Lung (tissue), 12 donors: Measurements from ENCODE around the gene HECW1. TPM values are rescaled to one million over a fixed set of nuclear protein-coding genes. Genes with fewer than 3 reads are reported as not detected.

ENCODE experiments used
- ATAC-seq: fragments of 200-7000 bp; cut with Tn5 transposase; one replicate; pipeline ENCODE4 v1.9.1; 2020; ENCODE audit warnings: moderate number of reproducible peaks; ENCODE audit not compliant: insufficient read depth, low FRiP score
- DNase-seq, 3 donors: peaks; one replicate each; pipeline ENCODE4 v3.0.0-alpha.2; 2013 to 2017
- H3K27ac ChIP-seq, 2 donors: one replicate each; pipeline ENCODE4 v1.5.1; 2013; ENCODE audit warnings: mild to moderate bottlenecking in 2 of 2, moderate library complexity in 2 of 2, control low read depth in 1 of 2, inconsistent platforms in 1 of 2, low read depth in 1 of 2, low read length in 1 of 2
- H3K27me3 ChIP-seq, 3 donors: one replicate each; pipeline ENCODE4 v1.5.1; 2013; ENCODE audit warnings: low read length in 2 of 3; ENCODE audit not compliant: control insufficient read depth in 3 of 3, insufficient read depth in 3 of 3
- H3K36me3 ChIP-seq, 4 donors: one replicate each; pipeline ENCODE4 v1.5.1; 2013; ENCODE audit warnings: low read length in 4 of 4, mild to moderate bottlenecking in 1 of 4, moderate library complexity in 1 of 4; ENCODE audit not compliant: control insufficient read depth in 4 of 4, insufficient read depth in 4 of 4
- H3K4me1 ChIP-seq, 5 donors: one replicate each; pipeline ENCODE4 v1.5.1; 2013; ENCODE audit warnings: low read length in 5 of 5, mild to moderate bottlenecking in 2 of 5, moderate library complexity in 1 of 5; ENCODE audit not compliant: control insufficient read depth in 5 of 5, insufficient read depth in 5 of 5
- H3K4me3 ChIP-seq: one replicate; pipeline ENCODE4 v1.5.1; 2013; ENCODE audit warnings: mild to moderate bottlenecking, control low read depth, moderate library complexity
- H3K9ac ChIP-seq, 2 donors: one replicate each; pipeline ENCODE4 v1.5.1; 2013; ENCODE audit warnings: low read length in 2 of 2, control low read depth in 1 of 2; ENCODE audit not compliant: insufficient read depth in 1 of 2
- H3K9me3 ChIP-seq, 4 donors: one replicate each; pipeline ENCODE4 v1.5.1; 2013; ENCODE audit warnings: low read length in 3 of 4, mild to moderate bottlenecking in 1 of 4, moderate library complexity in 1 of 4; ENCODE audit not compliant: control insufficient read depth in 4 of 4, insufficient read depth in 3 of 4
- WGBS, 2 donors: extraction: QIAGEN DNeasy Blood & Tissue Kit; methylation state at CpG; one replicate each; pipeline ENCODE4 v1.1.7; 2013; 5-methylcytosine and 5-hydroxymethylcytosine counted together
- polyA plus RNA-seq, 2 donors: library from polyadenylated mRNA; stranded (reverse); fragments of 200-250 nt; gene quantifications; one replicate each; pipeline ENCODE4 v1.2.1, GENCODE V29; 2013
- total RNA-seq, 2 donors: library from RNA; depleted of rRNA in 1 of 2; stranded (reverse); fragments of >200 nt in 1 of 2; gene quantifications; one replicate each; pipeline ENCODE4 v1.2.1, GENCODE V29; 2014 to 2021
- TF ChIP-seq, protein P1 (sequence below): IDR thresholded peaks from 2 replicates; pipeline ENCODE4 v1.5.1; 2012; ENCODE audit warnings: mild to moderate bottlenecking; ENCODE audit errors: control extremely low read depth, extremely low read depth
- donor health status: control.
- donor health status: control.
- donor health status: Bipolar disorder and iron deficiency.
- donor health status: healthy.
- donor health status: DM: yes; HTN: yes; CAD: no.

Gene HECW1
- total and polyA plus RNA-seq, 4 donors = 0.05 to 0.21 (median 0.13) TPM

DNA sequence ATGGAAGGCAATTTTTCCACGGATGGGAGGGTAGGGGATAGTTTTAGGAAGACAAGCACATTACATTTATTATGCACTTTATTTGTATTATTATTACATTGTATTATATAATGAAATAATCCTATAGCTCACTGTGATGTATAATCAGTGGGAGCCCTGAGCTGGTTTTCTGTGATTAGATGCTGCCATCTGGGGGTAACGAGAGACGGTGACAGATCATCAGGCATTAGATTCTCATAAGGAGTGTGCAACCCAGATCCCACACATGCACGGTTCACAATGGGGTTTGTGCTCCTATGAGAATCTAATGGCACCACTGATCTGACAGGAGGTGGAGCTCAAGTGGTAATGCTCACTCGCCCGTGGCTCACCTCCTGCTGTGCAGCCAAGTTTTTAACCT is 366.6 kb downstream of the HECW1 start:
- no peaks in the 10 kb centered on the region for H3K36me3 ChIP-seq
- 82 to 92% methylated on average over 6 of the region's 6 CpGs for WGBS, 2 donors
- no peak overlapping the region for H3K9ac ChIP-seq
- TF ChIP-seq, protein P1, sequence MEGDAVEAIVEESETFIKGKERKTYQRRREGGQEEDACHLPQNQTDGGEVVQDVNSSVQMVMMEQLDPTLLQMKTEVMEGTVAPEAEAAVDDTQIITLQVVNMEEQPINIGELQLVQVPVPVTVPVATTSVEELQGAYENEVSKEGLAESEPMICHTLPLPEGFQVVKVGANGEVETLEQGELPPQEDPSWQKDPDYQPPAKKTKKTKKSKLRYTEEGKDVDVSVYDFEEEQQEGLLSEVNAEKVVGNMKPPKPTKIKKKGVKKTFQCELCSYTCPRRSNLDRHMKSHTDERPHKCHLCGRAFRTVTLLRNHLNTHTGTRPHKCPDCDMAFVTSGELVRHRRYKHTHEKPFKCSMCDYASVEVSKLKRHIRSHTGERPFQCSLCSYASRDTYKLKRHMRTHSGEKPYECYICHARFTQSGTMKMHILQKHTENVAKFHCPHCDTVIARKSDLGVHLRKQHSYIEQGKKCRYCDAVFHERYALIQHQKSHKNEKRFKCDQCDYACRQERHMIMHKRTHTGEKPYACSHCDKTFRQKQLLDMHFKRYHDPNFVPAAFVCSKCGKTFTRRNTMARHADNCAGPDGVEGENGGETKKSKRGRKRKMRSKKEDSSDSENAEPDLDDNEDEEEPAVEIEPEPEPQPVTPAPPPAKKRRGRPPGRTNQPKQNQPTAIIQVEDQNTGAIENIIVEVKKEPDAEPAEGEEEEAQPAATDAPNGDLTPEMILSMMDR = no peak
- H3K27ac ChIP-seq = no peak overlapping the region
- peaks cover 0 to 4% (median 0%) of the 10 kb centered on the region in 5 donors for H3K4me1 ChIP-seq
- H3K4me3 ChIP-seq = no peak overlapping the region
- H3K9me3 ChIP-seq = no peaks in the 10 kb centered on the region
- ATAC-seq (no peak), DNase-seq (no peak)
- no peaks in the 10 kb centered on the region for H3K27me3 ChIP-seq

DNA sequence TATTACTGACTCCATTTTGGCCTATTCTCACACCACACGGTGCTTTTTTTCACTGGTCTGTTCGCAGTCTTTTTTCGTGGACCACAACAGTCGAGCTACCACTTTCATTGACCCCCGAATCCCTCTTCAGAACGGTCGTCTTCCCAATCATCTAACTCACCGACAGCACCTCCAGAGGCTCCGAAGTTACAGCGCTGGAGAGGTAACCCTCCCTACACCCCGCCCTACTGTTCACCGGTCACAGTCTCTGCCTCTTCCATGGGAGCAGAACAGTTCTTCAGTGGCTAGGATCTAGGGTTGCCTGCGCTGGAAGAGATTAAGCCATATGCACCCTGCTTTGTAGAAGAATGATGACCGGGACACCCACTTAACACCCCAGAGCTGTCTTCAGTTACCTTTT is 367.1 kb downstream of the HECW1 start:
- Histone ChIP-seq H3K9ac (no peak overlapping the region), H3K4me1 (peaks cover 0 to 4% (median 1%) of the 10 kb centered on the region in 5 donors), H3K27me3 (no peaks in the 10 kb centered on the region), H3K4me3 (no peak overlapping the region), H3K36me3 (no peaks in the 10 kb centered on the region), H3K9me3 (no peaks in the 10 kb centered on the region), H3K27ac (no peak overlapping the region)
- no peak for DNase-seq
- ATAC-seq = no peak
- WGBS, 2 donors = 93 to 97% methylated on average over 14 of the region's 14 CpGs
- TF ChIP-seq, protein P1 = no peak

DNA sequence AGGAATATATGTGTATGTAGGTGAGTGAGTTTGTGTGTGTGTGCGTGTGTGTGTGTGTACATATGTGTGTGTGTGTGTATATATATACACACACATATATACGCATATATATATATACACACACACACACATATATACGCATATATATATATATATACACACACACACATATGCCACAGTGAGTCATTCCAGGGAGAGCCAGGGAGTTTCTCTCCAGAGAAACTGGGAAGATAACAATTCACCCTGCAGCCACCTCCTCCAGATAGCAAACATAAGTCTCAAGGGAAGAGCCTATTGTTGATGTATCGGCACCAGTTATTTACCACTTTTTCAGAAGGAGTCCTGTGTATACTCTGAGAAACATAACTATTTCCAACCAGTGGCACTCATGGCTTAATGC is 368.1 kb downstream of the HECW1 start:
- 84 to 88% methylated on average over 4 of the region's 4 CpGs for WGBS, 2 donors
- Histone ChIP-seq H3K27ac (no peak overlapping the region), H3K4me1 (peaks cover 0 to 6% (median 2%) of the 10 kb centered on the region in 5 donors), H3K9ac (no peak overlapping the region), H3K9me3 (no peaks in the 10 kb centered on the region), H3K36me3 (no peaks in the 10 kb centered on the region), H3K4me3 (no peak overlapping the region), H3K27me3 (no peaks in the 10 kb centered on the region)
- TF ChIP-seq, protein P1 = no peak
- DNase-seq = no peak
- ATAC-seq = no peak
